ENCODE measurements around the gene REEP2. TPM values are rescaled to one million over a fixed set of nuclear protein-coding genes. Genes with fewer than 3 reads are reported as not detected.

The REEP2 gene
- total RNA-seq, 1 donor from 2014 or later, result 0.80 TPM

- Histone ChIP-seq H3K27ac (no peak overlapping the region), H3K9me3 (no peaks in the 10 kb centered on the region), H3K4me1 (peaks cover 7% of the 10 kb centered on the region), H3K4me3 (no peak overlapping the region), H3K36me3 (no peaks in the 10 kb centered on the region), H3K27me3 (ENCODE audit: low read depth) (no peaks in the 10 kb centered on the region)
- DNase-seq, result no peak
- TF ChIP-seq CTCF (IDR thresholded peaks at IDR 0.05), result no peak
- ATAC-seq, result no peak
- intact Hi-C loops (cut with DNase I), result loop anchor here (10.0 kb wide), 1 partner anchor 52 kb away; no protein-coding TSS in a partner anchor
These were observed 13.9 kb downstream of the REEP2 start for GRCh38 chr5:138452720-138453119.

GRCh38 chr5:138453590-138453989, 14.7 kb downstream of the REEP2 start:
- intact Hi-C loops (cut with DNase I), result loop anchor here (10.0 kb wide), 1 partner anchor 51 kb away; no protein-coding TSS in a partner anchor
- no peak overlapping the region for H3K4me3 ChIP-seq

GRCh38 chr5:138454121-138454520, 15.3 kb downstream of the REEP2 start:
- Histone ChIP-seq H3K36me3 (no peaks in the 10 kb centered on the region), H3K4me1 (peaks cover 21% of the 10 kb centered on the region), H3K9me3 (no peaks in the 10 kb centered on the region), H3K4me3 (no peak overlapping the region), H3K27me3 (ENCODE audit: low read depth) (peaks cover 4% of the 10 kb centered on the region), H3K27ac (no peak overlapping the region)
- DNase-seq (no peak), ATAC-seq (no peak)
- intact Hi-C loops (cut with DNase I), result loop anchor here (10.0 kb wide), 1 partner anchor 51 kb away; no protein-coding TSS in a partner anchor
- no peak for TF ChIP-seq CTCF (IDR thresholded peaks at IDR 0.05)

More at GRCh38 chr5:138453590-138453989, 14.7 kb downstream of the REEP2 start:
- TF ChIP-seq CTCF (IDR thresholded peaks at IDR 0.05), result no peak
- DNase-seq (no peak), ATAC-seq (no peak)
- no peaks in the 10 kb centered on the region for H3K9me3 ChIP-seq
- no peak overlapping the region for H3K27ac ChIP-seq
- peaks cover 15% of the 10 kb centered on the region for H3K4me1 ChIP-seq
- no peaks in the 10 kb centered on the region for H3K36me3 ChIP-seq
- H3K27me3 ChIP-seq (ENCODE audit: low read depth), result peaks cover 4% of the 10 kb centered on the region

- ATAC-seq (no peak), DNase-seq (no peak)
- Histone ChIP-seq H3K4me1 (peaks cover 21% of the 10 kb centered on the region), H3K9me3 (no peaks in the 10 kb centered on the region), H3K27me3 (ENCODE audit: low read depth) (peaks cover 4% of the 10 kb centered on the region), H3K36me3 (no peaks in the 10 kb centered on the region), H3K4me3 (no peak overlapping the region), H3K27ac (no peak overlapping the region)
- TF ChIP-seq CTCF (IDR thresholded peaks at IDR 0.05), result no peak
- intact Hi-C loops (cut with DNase I), result loop anchor here (10.0 kb wide), 1 partner anchor 49 kb away; no protein-coding TSS in a partner anchor
These were observed 16.5 kb downstream of the REEP2 start for GRCh38 chr5:138455232-138455930.

- Histone ChIP-seq H3K27ac (no peak overlapping the region), H3K27me3 (ENCODE audit: low read depth) (peaks cover 4% of the 10 kb centered on the region), H3K9me3 (no peaks in the 10 kb centered on the region), H3K36me3 (no peaks in the 10 kb centered on the region), H3K4me3 (no peak overlapping the region), H3K4me1 (peaks cover 21% of the 10 kb centered on the region)
- peak; percentile 30 for DNase-seq
- ATAC-seq, result no peak
- TF ChIP-seq CTCF (IDR thresholded peaks at IDR 0.05), result no peak
- intact Hi-C loops (cut with DNase I), result loop anchor here (10.0 kb wide), 1 partner anchor 47 kb away; no protein-coding TSS in a partner anchor
These were observed 18.8 kb downstream of the REEP2 start for GRCh38 chr5:138457531-138458275.

All from lower lobe of right lung (tissue), 2 donors.